Panc1 (cell line): Measurements from ENCODE around the gene APCDD1L. TPM values are rescaled to one million over a fixed set of nuclear protein-coding genes. Genes with fewer than 3 reads are reported as not detected.

Experiments
- ATAC-seq: fragments of 200-7000 bp; cut with Tn5 transposase; 2 replicates; pipeline ENCODE4 v1.9.1; 2020; ENCODE audit warnings: mild to moderate bottlenecking, moderate library complexity
- BruUV-seq: library from RNA; stranded (reverse); fragments of 400-500 nt; replicated peaks from 2 replicates; lab custom pipeline; 2021; lab: Mats Ljungman, UMichigan
- CTCF ChIA-PET: fragments of 300-600 bp; sonication (Branson Sonifier 250); formaldehyde crosslinking; loops from one replicate; lab custom pipeline; 2022; ENCODE audit warnings: antibody characterized with exemption; lab: Charles Lee
- POLR2A ChIA-PET: fragments of 300-600 bp; sonication (Branson Sonifier 250); formaldehyde crosslinking; loops from one replicate; lab custom pipeline; 2022; ENCODE audit warnings: antibody characterized with exemption; lab: Charles Lee
- DNase-seq: peaks from one replicate; pipeline ENCODE4 v3.0.0-alpha.2; 2010; ENCODE audit warnings: low read depth, low spot score
- H3K27ac ChIP-seq: 2 replicates; pipeline ENCODE4 v1.5.1; 2011; ENCODE audit warnings: mild to moderate bottlenecking, low read length, inconsistent platforms
- H3K27me3 ChIP-seq: fragments of 200-500 bp; sonication (Bioruptor generic); 2 replicates; pipeline ENCODE4 v1.6.0; 2014; ENCODE audit warnings: low read length, inconsistent platforms; ENCODE audit not compliant: control insufficient read depth, insufficient read depth
- H3K36me3 ChIP-seq: fragments of 200-500 bp; sonication (Bioruptor generic); 2 replicates; pipeline ENCODE4 v1.5.1; 2014; ENCODE audit warnings: inconsistent platforms, mild to moderate bottlenecking, low read length, moderate library complexity; ENCODE audit not compliant: control insufficient read depth, insufficient read depth
- H3K4me1 ChIP-seq: 2 replicates; pipeline ENCODE4 v1.5.1; 2011; ENCODE audit warnings: inconsistent platforms, mild to moderate bottlenecking, low read length, moderate library complexity; ENCODE audit not compliant: control insufficient read depth, insufficient read depth
- H3K4me3 ChIP-seq, 2 experiments: 2 replicates each; pipeline ENCODE4 v1.5.1; 2011 to 2012; ENCODE audit warnings: low read depth in 2 of 2, low read length in 2 of 2, mild to moderate bottlenecking in 2 of 2, inconsistent platforms in 1 of 2, moderate library complexity in 1 of 2
- H3K9me3 ChIP-seq: fragments of 200-500 bp; sonication (Bioruptor generic); 2 replicates; pipeline ENCODE4 v1.5.1; 2014; ENCODE audit warnings: low read depth, mild to moderate bottlenecking, inconsistent platforms, low read length, moderate library complexity; ENCODE audit not compliant: control insufficient read depth, insufficient read depth
- POLR2AphosphoS5 ChIP-seq: IDR thresholded peaks from 2 replicates; pipeline ENCODE4 v1.6.1; 2012; ENCODE audit warnings: mild to moderate bottlenecking, low read depth, low read length, moderate library complexity
- SIN3A ChIP-seq: IDR thresholded peaks from 2 replicates; pipeline ENCODE4 v1.6.1; 2012; ENCODE audit warnings: low read depth, mild to moderate bottlenecking, low read length, moderate library complexity, borderline replicate concordance; ENCODE audit not compliant: insufficient read depth
- TCF7L2 ChIP-seq: IDR thresholded peaks from 2 replicates; pipeline ENCODE4 v1.6.1; 2011; ENCODE audit warnings: mild to moderate bottlenecking, low read depth, low read length, inconsistent platforms
- in situ Hi-C: cut with HindIII; loops from 2 replicates; pipeline ENCODE4 v1.10.0; 2016; ENCODE audit warnings: low sequenced_read_pairs, low pct_unique_long_range_greater_than_20kb
- intact Hi-C: fragments of 100-400 bp; cut with micrococcal nuclease; formaldehyde crosslinking; loops from one replicate; pipeline ENCODE4 v1.10.0; 2022; ENCODE audit not compliant: unreplicated experiment
- total RNA-seq: library from RNA; stranded (reverse); gene quantifications from one replicate; pipeline ENCODE4 v1.2.1, GENCODE V29; 2021; ENCODE audit not compliant: unreplicated experiment
- TF ChIP-seq, protein P1 (sequence below), 2 experiments: IDR thresholded peaks; 2 replicates each; pipeline ENCODE4 v1.6.1; 2011 to 2012; ENCODE audit warnings: low read depth in 2 of 2, control low read depth in 1 of 2, low read length in 1 of 2, mild to moderate bottlenecking in 1 of 2, moderate library complexity in 1 of 2; ENCODE audit not compliant: insufficient read depth in 1 of 2
- TF ChIP-seq, protein P2 (sequence below): fragments of 450-650 bp; IDR thresholded peaks from 2 replicates; pipeline ENCODE4 v1.5.1; 2017; ENCODE audit warnings: mild to moderate bottlenecking

The APCDD1L gene
- total RNA-seq, 1 experiment from 2014 or later, result 0.62 TPM

DNA sequence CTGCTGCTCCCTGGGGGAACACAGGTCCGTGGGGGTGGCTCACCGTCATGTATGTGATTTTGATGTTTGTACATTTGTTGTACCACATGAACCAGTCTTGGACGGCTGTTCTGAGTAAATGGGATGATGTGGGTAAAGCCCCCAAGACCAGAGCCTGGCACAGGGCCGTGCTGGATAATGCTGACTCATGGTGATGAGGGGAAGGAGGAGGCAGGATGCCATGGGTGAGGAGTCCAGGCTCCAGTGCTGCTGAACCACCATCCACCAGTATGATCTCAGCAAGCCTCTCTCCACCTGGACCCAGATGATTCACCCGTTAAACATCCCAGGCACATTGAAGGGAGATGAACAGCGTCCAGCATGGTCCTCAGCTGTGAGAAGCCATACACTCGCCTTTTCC lies 9.6 kb upstream of the APCDD1L start:
- DNase-seq (no peak), ATAC-seq (no peak)
- POLR2A ChIA-PET, result no interaction called here
- intact Hi-C loops (no loop called here), in situ Hi-C loops (no loop called here)
- no peak for TF ChIP-seq SIN3A
- TF ChIP-seq, protein P1, sequence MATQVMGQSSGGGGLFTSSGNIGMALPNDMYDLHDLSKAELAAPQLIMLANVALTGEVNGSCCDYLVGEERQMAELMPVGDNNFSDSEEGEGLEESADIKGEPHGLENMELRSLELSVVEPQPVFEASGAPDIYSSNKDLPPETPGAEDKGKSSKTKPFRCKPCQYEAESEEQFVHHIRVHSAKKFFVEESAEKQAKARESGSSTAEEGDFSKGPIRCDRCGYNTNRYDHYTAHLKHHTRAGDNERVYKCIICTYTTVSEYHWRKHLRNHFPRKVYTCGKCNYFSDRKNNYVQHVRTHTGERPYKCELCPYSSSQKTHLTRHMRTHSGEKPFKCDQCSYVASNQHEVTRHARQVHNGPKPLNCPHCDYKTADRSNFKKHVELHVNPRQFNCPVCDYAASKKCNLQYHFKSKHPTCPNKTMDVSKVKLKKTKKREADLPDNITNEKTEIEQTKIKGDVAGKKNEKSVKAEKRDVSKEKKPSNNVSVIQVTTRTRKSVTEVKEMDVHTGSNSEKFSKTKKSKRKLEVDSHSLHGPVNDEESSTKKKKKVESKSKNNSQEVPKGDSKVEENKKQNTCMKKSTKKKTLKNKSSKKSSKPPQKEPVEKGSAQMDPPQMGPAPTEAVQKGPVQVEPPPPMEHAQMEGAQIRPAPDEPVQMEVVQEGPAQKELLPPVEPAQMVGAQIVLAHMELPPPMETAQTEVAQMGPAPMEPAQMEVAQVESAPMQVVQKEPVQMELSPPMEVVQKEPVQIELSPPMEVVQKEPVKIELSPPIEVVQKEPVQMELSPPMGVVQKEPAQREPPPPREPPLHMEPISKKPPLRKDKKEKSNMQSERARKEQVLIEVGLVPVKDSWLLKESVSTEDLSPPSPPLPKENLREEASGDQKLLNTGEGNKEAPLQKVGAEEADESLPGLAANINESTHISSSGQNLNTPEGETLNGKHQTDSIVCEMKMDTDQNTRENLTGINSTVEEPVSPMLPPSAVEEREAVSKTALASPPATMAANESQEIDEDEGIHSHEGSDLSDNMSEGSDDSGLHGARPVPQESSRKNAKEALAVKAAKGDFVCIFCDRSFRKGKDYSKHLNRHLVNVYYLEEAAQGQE (IDR thresholded peaks at IDR 0.05; ENCODE audit: insufficient read depth in 1 of 2, low read depth in 2 of 2, low read length in 1 of 2), result no peak
- Histone ChIP-seq H3K4me3 (no peak overlapping the region), H3K4me1 (no peaks in the 10 kb centered on the region), H3K27me3 (no peaks in the 10 kb centered on the region), H3K36me3 (no peaks in the 10 kb centered on the region), H3K9me3 (peaks cover 11% of the 10 kb centered on the region), H3K27ac (no peak overlapping the region)
- BruUV-seq, result no TSS peak
- CTCF ChIA-PET, result no interaction called here

DNA sequence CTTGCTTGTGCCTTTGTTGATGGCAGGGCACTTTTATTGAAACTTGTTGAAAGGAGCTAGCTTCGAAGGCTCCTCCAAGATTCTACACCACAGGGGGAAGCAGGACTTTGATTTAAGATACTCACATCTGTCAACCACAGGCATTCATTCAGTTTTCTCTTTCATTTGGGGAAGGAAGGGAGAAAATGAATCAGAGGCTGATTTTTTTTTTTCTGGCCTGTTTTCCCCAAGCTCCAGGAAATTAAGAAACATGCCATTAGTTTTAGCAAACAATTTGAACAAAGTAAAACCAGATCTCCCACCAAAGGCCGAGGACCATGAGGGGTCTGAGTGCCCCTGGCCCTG lies 8.7 kb upstream of the APCDD1L start:
- Histone ChIP-seq H3K36me3 (no peaks in the 10 kb centered on the region), H3K4me1 (no peaks in the 10 kb centered on the region), H3K9me3 (peaks cover 11% of the 10 kb centered on the region), H3K4me3 (no peak overlapping the region), H3K27me3 (no peaks in the 10 kb centered on the region), H3K27ac (no peak overlapping the region)
- no peak for TF ChIP-seq POLR2AphosphoS5
- TF ChIP-seq SIN3A, result no peak
- TF ChIP-seq, protein P1 (IDR thresholded peaks at IDR 0.05; ENCODE audit: insufficient read depth in 1 of 2, low read depth in 2 of 2, low read length in 1 of 2), result no peak
- TF ChIP-seq, protein P2, sequence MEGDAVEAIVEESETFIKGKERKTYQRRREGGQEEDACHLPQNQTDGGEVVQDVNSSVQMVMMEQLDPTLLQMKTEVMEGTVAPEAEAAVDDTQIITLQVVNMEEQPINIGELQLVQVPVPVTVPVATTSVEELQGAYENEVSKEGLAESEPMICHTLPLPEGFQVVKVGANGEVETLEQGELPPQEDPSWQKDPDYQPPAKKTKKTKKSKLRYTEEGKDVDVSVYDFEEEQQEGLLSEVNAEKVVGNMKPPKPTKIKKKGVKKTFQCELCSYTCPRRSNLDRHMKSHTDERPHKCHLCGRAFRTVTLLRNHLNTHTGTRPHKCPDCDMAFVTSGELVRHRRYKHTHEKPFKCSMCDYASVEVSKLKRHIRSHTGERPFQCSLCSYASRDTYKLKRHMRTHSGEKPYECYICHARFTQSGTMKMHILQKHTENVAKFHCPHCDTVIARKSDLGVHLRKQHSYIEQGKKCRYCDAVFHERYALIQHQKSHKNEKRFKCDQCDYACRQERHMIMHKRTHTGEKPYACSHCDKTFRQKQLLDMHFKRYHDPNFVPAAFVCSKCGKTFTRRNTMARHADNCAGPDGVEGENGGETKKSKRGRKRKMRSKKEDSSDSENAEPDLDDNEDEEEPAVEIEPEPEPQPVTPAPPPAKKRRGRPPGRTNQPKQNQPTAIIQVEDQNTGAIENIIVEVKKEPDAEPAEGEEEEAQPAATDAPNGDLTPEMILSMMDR, result no peak
- TF ChIP-seq TCF7L2, result no peak
- DNase-seq (no peak), ATAC-seq (no peak)
- ChIA-PET CTCF (no interaction called here), POLR2A (no interaction called here)
- in situ Hi-C loops (no loop called here), intact Hi-C loops (no loop called here)
- no TSS peak for BruUV-seq
